Mononuclear cell (primary cell): Measurements from ENCODE around the gene TGFBR1. TPM values are rescaled to one million over a fixed set of nuclear protein-coding genes. Genes with fewer than 3 reads are reported as not detected.

Experiments
- H3K27me3 ChIP-seq: 2 replicates; pipeline ENCODE4 v1.6.0; 2011; ENCODE audit warnings: low read length, control low read depth; ENCODE audit not compliant: insufficient read depth
- H3K4me1 ChIP-seq: 2 replicates; pipeline ENCODE4 v1.5.1; 2011; ENCODE audit warnings: mild to moderate bottlenecking, low read length, control low read depth; ENCODE audit not compliant: insufficient read depth
- H3K4me3 ChIP-seq: 2 replicates; pipeline ENCODE4 v1.5.1; 2011; ENCODE audit warnings: mild to moderate bottlenecking, low read length, moderate library complexity
- H3K9me3 ChIP-seq: 2 replicates; pipeline ENCODE4 v1.5.1; 2011; ENCODE audit warnings: low read depth, mild to moderate bottlenecking, control low read depth, low read length
- total RNA-seq: library from RNA; depleted of rRNA; stranded (reverse); fragments of >200 nt; gene quantifications from one replicate; pipeline ENCODE4 v1.2.3, GENCODE V29; 2012

The TGFBR1 gene
- total RNA-seq, 1 donor, result 31.3 TPM

DNA sequence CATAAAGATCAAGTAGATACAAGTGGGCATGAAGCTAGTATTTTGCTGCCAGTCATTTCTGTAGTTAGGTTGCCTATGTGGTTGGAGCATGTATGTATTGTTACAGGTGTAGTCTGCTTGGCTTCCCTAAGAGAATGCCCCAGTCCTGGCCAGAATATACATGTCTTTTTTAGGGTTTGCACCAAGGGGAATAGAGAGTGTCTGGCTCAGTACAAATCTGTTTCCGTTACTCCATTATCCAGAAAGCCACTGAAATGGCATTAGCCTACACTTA is 23.2 kb downstream of the TGFBR1 start:
- Histone ChIP-seq H3K4me3 (no peak overlapping the region), H3K27me3 (no peaks in the 10 kb centered on the region), H3K9me3 (no peaks in the 10 kb centered on the region), H3K4me1 (peaks cover 14% of the 10 kb centered on the region)

DNA sequence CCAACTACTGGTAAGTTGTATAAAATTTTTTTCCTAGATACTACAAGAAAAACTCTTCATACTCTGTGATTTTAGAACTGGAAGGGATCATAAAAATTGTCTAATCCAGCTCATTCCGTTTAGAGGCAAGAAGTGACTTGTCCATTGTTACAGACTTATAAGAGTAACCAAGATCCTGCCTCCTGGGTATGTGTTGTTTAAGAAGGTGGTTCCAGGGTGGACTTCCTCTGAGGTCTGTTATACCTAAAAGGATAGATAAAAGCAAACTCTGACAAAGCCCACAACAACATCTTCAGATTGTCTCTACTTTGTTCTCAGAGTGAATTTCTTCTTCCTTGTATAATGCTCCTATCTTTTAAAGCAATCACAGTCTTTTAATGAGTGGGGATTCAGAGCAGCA is 24.2 kb downstream of the TGFBR1 start:
- Histone ChIP-seq H3K9me3 (no peaks in the 10 kb centered on the region), H3K27me3 (no peaks in the 10 kb centered on the region), H3K4me3 (no peak overlapping the region), H3K4me1 (peaks cover 16% of the 10 kb centered on the region)

- no peaks in the 10 kb centered on the region for H3K27me3 ChIP-seq
- H3K9me3 ChIP-seq, result no peaks in the 10 kb centered on the region
- no peak overlapping the region for H3K4me3 ChIP-seq
- H3K4me1 ChIP-seq, result peaks cover 23% of the 10 kb centered on the region
Observed at GRCh38 chr9:99130069-99130468, 25.2 kb downstream of the TGFBR1 start.

DNA sequence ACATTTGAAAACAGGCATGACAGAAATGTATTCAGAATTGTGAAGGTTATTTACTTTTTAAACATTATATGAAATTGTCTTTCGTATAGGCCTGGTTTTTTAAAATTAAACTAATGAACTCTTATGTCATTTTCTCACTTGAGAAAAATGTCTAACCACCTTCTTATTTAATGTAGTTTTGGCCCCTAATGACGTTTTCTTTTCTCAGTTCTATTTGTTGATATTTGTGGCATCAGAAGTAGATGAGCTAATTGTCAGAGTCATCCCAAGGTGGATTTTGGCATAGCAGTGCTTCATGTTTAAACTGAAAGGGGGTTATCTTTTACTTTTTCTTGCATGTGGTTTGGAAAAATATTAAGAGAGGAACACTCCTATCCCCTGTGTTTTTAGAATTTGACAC is 28.2 kb downstream of the TGFBR1 start:
- Histone ChIP-seq H3K4me1 (peaks cover 41% of the 10 kb centered on the region), H3K9me3 (no peaks in the 10 kb centered on the region), H3K4me3 (no peak overlapping the region), H3K27me3 (no peaks in the 10 kb centered on the region)

DNA sequence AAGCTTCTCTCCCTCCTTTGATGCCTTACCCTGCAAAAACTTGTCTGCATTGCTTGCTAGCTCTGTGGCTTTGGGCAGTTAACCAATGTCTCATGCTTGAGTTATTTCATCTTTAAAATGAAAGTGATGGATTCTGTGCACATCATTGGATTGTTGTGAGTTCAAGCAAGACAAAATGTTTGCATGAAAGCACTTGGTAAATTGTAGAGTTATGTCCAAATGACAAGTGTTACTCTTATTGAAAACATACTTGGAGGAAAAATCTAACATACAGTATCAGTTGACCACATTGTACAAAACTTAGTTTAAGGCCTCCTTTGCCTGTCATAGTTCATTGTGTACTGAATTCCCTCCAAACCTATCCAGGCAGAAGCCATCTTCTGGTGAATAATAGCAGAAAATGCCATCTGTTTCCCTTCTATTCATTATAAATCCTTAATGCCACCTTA is 30.0 kb downstream of the TGFBR1 start:
- Histone ChIP-seq H3K4me3 (no peak overlapping the region), H3K27me3 (no peaks in the 10 kb centered on the region), H3K4me1 (peaks cover 42% of the 10 kb centered on the region), H3K9me3 (no peaks in the 10 kb centered on the region)

- Histone ChIP-seq H3K9me3 (no peaks in the 10 kb centered on the region), H3K4me1 (peaks cover 41% of the 10 kb centered on the region), H3K27me3 (no peaks in the 10 kb centered on the region), H3K4me3 (no peak overlapping the region)
Observed at GRCh38 chr9:99135456-99135855, 30.5 kb downstream of the TGFBR1 start.

GRCh38 chr9:99137225-99137624 is 32.3 kb downstream of the TGFBR1 start:
- no peaks in the 10 kb centered on the region for H3K27me3 ChIP-seq
- no peak overlapping the region for H3K4me3 ChIP-seq
- H3K4me1 ChIP-seq, result peaks cover 41% of the 10 kb centered on the region
- H3K9me3 ChIP-seq, result no peaks in the 10 kb centered on the region

GRCh38 chr9:99137891-99138290 is 33.0 kb downstream of the TGFBR1 start:
- Histone ChIP-seq H3K27me3 (no peaks in the 10 kb centered on the region), H3K4me3 (no peak overlapping the region), H3K4me1 (peaks cover 41% of the 10 kb centered on the region), H3K9me3 (no peaks in the 10 kb centered on the region)

DNA sequence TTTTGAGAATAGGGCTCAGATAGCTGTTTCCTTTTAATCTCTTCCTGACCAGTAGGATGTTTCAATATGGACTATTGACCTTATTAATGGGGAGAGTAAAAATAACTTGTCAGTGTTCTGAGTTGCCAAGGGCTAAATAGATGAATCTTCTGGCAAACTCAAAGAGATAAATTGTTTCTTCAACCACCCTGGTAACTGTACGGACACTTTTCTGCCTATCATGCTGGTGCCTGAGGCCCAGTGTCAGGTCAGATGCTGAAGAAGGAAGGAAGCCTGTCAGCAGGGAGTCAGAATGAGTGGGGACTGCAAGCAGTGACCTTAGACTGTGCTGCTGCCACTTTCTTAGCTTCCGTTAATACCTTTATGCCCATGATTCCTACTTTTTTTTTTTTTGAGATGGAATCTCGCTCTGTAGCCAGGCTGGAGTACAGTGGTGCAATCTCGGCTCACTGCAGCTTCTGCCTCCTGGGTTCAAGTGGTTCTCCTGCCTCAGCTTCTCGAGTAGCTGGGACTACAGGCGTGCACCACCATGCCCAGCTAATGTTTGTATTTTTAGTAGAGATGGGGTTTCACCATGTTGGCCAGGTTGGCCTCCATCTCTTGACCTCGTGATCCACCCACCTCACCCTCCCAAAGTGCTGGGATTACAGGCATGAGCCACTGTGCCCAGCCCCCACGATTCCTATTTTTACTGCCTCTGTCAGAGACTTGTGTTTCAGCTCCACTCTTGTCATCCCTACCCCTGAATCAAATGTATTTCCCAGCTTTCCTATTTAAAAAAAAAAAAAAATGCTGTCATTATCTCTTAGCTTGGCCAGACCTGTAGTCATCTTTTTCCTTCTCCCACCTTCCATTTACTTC is 33.7 kb downstream of the TGFBR1 start:
- H3K27me3 ChIP-seq, result no peaks in the 10 kb centered on the region
- H3K4me1 ChIP-seq, result peaks cover 41% of the 10 kb centered on the region
- H3K4me3 ChIP-seq, result no peak overlapping the region
- H3K9me3 ChIP-seq, result no peaks in the 10 kb centered on the region

- Histone ChIP-seq H3K4me3 (no peak overlapping the region), H3K4me1 (peaks cover 35% of the 10 kb centered on the region), H3K27me3 (no peaks in the 10 kb centered on the region), H3K9me3 (no peaks in the 10 kb centered on the region)
Observed at GRCh38 chr9:99139868-99140267, 35.0 kb downstream of the TGFBR1 start.

DNA sequence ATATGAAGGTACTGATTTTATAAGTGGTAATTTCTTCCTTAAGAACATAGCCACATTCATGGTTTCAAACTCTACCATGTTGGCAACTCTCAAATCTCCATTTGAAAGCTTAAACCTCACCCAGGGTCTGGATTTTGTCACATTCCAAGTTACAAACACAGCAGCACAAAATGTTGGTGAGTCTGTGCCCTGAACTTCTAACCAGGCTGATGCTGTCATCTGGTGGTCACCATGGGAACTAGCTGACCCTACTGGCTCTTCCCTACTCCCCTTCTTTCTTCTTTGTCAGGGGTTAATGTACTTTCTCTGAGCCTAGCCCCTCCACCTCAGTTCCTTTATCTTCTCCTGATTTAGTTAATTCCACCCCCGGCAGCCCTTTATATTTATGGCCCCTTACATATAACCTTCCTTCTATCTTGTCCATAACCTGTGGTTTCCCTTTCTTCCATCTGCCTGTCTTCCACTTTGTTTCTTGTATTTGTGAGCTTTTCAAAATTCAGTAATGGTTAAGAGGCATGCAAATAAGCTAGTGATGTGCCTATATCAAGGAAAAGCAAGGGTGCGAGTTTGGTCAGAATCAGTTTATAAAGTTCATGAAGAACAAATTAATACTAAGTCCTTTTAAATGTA is 35.9 kb downstream of the TGFBR1 start:
- Histone ChIP-seq H3K27me3 (no peaks in the 10 kb centered on the region), H3K4me1 (peaks cover 25% of the 10 kb centered on the region), H3K9me3 (no peaks in the 10 kb centered on the region), H3K4me3 (no peak overlapping the region)

- Histone ChIP-seq H3K27me3 (no peaks in the 10 kb centered on the region), H3K4me3 (no peak overlapping the region), H3K9me3 (no peaks in the 10 kb centered on the region), H3K4me1 (peaks cover 16% of the 10 kb centered on the region)
Observed at GRCh38 chr9:99141849-99142248, 36.9 kb downstream of the TGFBR1 start.

DNA sequence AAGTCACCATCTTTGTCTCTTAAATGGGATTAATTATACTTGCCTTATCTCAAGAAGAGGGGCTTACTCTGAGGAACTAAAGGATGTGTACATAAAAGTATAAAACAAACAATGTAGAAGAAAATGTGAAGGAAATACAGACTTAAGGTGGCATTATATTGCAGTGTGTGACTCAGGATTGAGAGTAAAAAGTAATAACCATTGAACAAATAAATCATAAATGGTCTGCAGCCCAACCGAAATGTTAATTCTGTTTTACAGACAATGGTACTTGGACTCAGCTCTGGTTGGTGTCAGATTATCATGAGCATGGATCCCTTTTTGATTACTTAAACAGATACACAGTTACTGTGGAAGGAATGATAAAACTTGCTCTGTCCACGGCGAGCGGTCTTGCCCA is 37.4 kb downstream of the TGFBR1 start:
- peaks cover 12% of the 10 kb centered on the region for H3K4me1 ChIP-seq
- H3K4me3 ChIP-seq, result no peak overlapping the region
- no peaks in the 10 kb centered on the region for H3K9me3 ChIP-seq
- H3K27me3 ChIP-seq, result no peaks in the 10 kb centered on the region

DNA sequence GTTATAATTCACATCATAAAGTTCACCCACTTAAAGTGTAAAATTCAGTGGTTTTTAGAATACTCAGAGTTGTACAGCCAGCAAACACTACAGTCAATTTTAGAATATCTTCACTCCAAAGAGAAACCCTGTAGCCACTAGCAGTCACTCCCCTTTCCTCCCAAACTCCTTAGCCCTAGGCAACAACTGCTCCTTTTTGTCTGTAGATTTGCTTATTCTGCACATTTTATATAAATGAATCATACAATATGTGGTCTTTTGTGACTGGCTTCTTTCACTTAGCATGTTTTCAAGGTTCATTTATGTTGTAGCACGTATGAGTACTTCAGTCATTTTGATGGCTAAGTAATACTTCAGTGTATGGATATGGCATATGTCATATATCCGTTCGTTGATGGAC is 38.7 kb downstream of the TGFBR1 start:
- Histone ChIP-seq H3K27me3 (no peaks in the 10 kb centered on the region), H3K4me3 (no peak overlapping the region), H3K9me3 (no peaks in the 10 kb centered on the region), H3K4me1 (peaks cover 6% of the 10 kb centered on the region)

DNA sequence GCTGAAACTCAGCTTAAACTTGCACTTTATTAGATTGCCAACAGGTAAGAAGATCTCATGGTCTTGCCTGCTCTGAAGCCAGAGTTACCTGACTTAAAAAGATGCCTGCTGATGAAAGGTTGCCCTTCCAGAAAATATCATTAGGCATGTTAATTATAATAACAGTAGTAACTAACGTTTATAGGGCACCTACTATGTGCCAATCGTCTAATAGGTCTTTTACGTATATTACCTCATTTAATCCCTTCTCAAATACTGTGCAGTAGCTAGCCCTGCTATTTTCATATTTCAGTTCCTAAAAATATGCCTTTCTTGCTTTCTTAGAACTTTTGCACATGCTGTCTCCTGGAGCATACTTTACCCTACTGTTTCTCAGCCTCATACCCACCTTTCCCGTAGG is 40.1 kb downstream of the TGFBR1 start:
- Histone ChIP-seq H3K27me3 (no peaks in the 10 kb centered on the region), H3K4me3 (no peak overlapping the region), H3K4me1 (peaks cover 3% of the 10 kb centered on the region), H3K9me3 (no peaks in the 10 kb centered on the region)

GRCh38 chr9:99146574-99146973 is 41.7 kb downstream of the TGFBR1 start:
- no peaks in the 10 kb centered on the region for H3K4me1 ChIP-seq
- H3K27me3 ChIP-seq, result no peaks in the 10 kb centered on the region
- H3K9me3 ChIP-seq, result no peaks in the 10 kb centered on the region
- no peak overlapping the region for H3K4me3 ChIP-seq
